Measurements from ENCODE around the gene EPS8L3.

DNA sequence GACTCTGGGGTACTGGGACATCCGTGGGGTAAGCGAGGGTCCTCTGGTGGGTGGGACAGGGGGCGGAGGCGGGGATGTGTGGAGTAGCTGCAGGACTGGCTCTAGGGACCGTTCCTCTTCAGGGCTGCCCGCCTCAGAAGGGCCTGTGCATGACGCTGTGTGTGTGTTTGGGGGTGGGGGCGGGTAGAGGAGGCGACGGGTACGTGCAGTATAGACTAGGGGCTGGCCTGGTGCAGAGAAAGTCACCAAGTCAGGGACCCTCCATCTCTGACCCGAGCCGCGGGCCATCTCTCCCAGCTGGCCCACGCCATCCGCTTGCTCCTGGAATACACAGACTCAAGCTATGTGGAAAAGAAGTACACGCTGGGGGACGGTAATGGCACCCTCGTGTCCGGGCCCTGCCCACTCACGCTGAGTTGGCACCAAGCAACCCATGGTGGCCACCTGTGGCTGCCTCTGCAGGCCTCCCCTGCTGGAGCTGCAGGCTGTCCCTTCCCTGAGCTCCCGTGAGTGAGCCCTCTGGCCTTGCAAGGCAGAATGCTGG lies 51.3 kb downstream of the EPS8L3 start:
- TF ChIP-seq, protein P1, sequence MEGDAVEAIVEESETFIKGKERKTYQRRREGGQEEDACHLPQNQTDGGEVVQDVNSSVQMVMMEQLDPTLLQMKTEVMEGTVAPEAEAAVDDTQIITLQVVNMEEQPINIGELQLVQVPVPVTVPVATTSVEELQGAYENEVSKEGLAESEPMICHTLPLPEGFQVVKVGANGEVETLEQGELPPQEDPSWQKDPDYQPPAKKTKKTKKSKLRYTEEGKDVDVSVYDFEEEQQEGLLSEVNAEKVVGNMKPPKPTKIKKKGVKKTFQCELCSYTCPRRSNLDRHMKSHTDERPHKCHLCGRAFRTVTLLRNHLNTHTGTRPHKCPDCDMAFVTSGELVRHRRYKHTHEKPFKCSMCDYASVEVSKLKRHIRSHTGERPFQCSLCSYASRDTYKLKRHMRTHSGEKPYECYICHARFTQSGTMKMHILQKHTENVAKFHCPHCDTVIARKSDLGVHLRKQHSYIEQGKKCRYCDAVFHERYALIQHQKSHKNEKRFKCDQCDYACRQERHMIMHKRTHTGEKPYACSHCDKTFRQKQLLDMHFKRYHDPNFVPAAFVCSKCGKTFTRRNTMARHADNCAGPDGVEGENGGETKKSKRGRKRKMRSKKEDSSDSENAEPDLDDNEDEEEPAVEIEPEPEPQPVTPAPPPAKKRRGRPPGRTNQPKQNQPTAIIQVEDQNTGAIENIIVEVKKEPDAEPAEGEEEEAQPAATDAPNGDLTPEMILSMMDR (IDR thresholded peaks at IDR 0.05), result no peak
- TF ChIP-seq POLR2A (IDR thresholded peaks at IDR 0.05), result no peak
